Measurements from ENCODE around the gene CASS4. TPM values are rescaled to one million over a fixed set of nuclear protein-coding genes. Genes with fewer than 3 reads are reported as not detected.

CASS4 gene
- total and polyA plus RNA-seq, 4 donors: 0.26 to 1.6 (median 1.1) TPM

DNA sequence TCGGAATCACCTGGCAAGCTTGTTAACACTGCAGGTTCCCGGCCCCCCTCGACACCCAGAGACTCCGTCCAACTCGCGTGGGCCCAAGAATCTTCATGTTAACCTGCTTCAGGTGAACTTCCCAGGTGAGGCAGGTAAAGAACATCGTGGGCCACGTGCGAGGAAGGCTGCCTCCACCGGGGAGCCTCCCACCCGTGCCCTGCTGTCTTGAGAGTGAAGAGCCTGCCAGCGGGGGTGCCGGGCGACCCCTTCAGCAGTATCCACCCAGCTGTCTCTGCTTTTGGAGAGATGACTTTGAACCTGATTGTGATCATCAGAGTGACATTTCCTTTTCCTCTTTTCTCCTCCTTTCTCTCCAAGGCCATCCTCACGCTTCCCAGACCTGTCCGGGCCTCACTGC, 33.5 kb downstream of the CASS4 start (continued):
- TF ChIP-seq RAD21 (IDR thresholded peaks at IDR 0.05) (no peak), FOXA1 (IDR thresholded peaks at IDR 0.05) (no peak), GABPA (IDR thresholded peaks at IDR 0.05 in 1 of 2, conservative IDR thresholded peaks at IDR 0.05 in 1 of 2) (no peak), HNF4A (conservative IDR thresholded peaks at IDR 0.05) (no peak)
- TF ChIP-seq, protein P1, sequence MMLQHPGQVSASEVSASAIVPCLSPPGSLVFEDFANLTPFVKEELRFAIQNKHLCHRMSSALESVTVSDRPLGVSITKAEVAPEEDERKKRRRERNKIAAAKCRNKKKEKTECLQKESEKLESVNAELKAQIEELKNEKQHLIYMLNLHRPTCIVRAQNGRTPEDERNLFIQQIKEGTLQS (IDR thresholded peaks at IDR 0.05): no peak

DNA sequence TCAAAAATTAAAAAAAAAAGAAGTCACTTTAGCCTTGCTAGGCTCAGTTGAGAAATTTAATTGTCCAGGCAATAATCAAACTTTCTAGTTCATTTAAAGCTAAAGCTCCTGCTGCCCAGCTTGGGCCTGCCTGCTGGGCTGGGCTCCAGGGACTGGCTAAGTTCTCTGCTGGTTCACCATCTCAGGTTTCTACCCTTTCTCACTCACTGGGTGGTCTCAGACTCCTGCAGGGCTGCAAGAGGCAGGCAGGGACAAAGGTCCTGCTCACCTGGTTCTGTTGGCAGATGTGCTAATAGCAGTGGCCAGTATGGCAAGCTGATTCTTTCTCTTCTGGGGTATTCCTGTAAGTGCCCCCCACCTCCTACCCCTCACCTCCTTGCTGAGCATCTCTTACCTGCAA, 35.2 kb downstream of the CASS4 start:
- no peaks in the 10 kb centered on the region for H3K27me3 ChIP-seq (ENCODE audit: control insufficient read depth in 4 of 4, insufficient read depth in 4 of 4, low read length in 3 of 4)
- no peak overlapping the region for H3K9ac ChIP-seq (ENCODE audit: low read depth in 1 of 2, low read length in 2 of 2)
- H3K4me1 ChIP-seq (ENCODE audit: control insufficient read depth in 4 of 4, insufficient read depth in 4 of 4, low read length in 3 of 4): no peaks in the 10 kb centered on the region
- no peaks in the 10 kb centered on the region for H3K9me3 ChIP-seq (ENCODE audit: control insufficient read depth in 4 of 4, low read length in 3 of 4)
- TF ChIP-seq RXRA (IDR thresholded peaks at IDR 0.05) (no peak), TAF1 (conservative IDR thresholded peaks at IDR 0.05) (no peak)
- TF ChIP-seq, protein P2, sequence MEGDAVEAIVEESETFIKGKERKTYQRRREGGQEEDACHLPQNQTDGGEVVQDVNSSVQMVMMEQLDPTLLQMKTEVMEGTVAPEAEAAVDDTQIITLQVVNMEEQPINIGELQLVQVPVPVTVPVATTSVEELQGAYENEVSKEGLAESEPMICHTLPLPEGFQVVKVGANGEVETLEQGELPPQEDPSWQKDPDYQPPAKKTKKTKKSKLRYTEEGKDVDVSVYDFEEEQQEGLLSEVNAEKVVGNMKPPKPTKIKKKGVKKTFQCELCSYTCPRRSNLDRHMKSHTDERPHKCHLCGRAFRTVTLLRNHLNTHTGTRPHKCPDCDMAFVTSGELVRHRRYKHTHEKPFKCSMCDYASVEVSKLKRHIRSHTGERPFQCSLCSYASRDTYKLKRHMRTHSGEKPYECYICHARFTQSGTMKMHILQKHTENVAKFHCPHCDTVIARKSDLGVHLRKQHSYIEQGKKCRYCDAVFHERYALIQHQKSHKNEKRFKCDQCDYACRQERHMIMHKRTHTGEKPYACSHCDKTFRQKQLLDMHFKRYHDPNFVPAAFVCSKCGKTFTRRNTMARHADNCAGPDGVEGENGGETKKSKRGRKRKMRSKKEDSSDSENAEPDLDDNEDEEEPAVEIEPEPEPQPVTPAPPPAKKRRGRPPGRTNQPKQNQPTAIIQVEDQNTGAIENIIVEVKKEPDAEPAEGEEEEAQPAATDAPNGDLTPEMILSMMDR (IDR thresholded peaks at IDR 0.05; ENCODE audit: low read depth, low read length, missing input control): no peak
- no peak for DNase-seq (ENCODE audit: low spot score)
- no peak overlapping the region for H3K4me3 ChIP-seq (ENCODE audit: low read depth in 1 of 3, low read length in 3 of 3)
- H3K36me3 ChIP-seq (ENCODE audit: control insufficient read depth in 4 of 4, insufficient read depth in 3 of 4, low read depth in 1 of 4, low read length in 3 of 4): peaks cover 0 to 5% (median 0%) of the 10 kb centered on the region in 4 donors
- H3K27ac ChIP-seq (ENCODE audit: low read depth in 1 of 2, low read length in 2 of 2): no peak overlapping the region

DNA sequence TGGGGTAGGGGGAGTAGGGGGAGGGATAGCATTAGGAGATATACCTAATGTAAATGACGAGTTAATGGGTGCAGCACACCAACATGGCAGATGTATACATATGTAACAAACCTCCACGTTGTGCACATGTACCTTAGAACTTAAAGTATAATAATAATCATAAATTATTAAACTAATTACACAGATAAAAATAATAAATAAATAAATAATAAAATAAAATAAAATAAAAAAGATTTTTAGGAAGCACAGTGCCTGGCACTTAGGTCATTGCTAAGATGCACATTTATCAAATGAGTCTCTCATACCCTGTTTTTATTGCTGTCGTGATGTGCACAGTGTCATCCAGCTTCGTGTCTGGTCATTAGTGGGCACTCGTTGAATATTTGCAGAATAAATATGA, 37.4 kb downstream of the CASS4 start:
- Histone ChIP-seq H3K27ac (ENCODE audit: low read depth in 1 of 2, low read length in 2 of 2) (no peak overlapping the region), H3K9me3 (ENCODE audit: control insufficient read depth in 4 of 4, low read length in 3 of 4) (no peaks in the 10 kb centered on the region), H3K4me3 (ENCODE audit: low read depth in 1 of 3, low read length in 3 of 3) (no peak overlapping the region), H3K27me3 (ENCODE audit: control insufficient read depth in 4 of 4, insufficient read depth in 4 of 4, low read length in 3 of 4) (no peaks in the 10 kb centered on the region), H3K4me1 (ENCODE audit: control insufficient read depth in 4 of 4, insufficient read depth in 4 of 4, low read length in 3 of 4) (no peaks in the 10 kb centered on the region), H3K9ac (ENCODE audit: low read depth in 1 of 2, low read length in 2 of 2) (no peak overlapping the region), H3K36me3 (ENCODE audit: control insufficient read depth in 4 of 4, insufficient read depth in 3 of 4, low read depth in 1 of 4, low read length in 3 of 4) (peaks cover 0 to 8% (median 0%) of the 10 kb centered on the region in 4 donors)
- TF ChIP-seq RXRA (IDR thresholded peaks at IDR 0.05): no peak
- TF ChIP-seq, protein P3, sequence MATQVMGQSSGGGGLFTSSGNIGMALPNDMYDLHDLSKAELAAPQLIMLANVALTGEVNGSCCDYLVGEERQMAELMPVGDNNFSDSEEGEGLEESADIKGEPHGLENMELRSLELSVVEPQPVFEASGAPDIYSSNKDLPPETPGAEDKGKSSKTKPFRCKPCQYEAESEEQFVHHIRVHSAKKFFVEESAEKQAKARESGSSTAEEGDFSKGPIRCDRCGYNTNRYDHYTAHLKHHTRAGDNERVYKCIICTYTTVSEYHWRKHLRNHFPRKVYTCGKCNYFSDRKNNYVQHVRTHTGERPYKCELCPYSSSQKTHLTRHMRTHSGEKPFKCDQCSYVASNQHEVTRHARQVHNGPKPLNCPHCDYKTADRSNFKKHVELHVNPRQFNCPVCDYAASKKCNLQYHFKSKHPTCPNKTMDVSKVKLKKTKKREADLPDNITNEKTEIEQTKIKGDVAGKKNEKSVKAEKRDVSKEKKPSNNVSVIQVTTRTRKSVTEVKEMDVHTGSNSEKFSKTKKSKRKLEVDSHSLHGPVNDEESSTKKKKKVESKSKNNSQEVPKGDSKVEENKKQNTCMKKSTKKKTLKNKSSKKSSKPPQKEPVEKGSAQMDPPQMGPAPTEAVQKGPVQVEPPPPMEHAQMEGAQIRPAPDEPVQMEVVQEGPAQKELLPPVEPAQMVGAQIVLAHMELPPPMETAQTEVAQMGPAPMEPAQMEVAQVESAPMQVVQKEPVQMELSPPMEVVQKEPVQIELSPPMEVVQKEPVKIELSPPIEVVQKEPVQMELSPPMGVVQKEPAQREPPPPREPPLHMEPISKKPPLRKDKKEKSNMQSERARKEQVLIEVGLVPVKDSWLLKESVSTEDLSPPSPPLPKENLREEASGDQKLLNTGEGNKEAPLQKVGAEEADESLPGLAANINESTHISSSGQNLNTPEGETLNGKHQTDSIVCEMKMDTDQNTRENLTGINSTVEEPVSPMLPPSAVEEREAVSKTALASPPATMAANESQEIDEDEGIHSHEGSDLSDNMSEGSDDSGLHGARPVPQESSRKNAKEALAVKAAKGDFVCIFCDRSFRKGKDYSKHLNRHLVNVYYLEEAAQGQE (IDR thresholded peaks at IDR 0.05): no peak
- TF ChIP-seq, protein P4, sequence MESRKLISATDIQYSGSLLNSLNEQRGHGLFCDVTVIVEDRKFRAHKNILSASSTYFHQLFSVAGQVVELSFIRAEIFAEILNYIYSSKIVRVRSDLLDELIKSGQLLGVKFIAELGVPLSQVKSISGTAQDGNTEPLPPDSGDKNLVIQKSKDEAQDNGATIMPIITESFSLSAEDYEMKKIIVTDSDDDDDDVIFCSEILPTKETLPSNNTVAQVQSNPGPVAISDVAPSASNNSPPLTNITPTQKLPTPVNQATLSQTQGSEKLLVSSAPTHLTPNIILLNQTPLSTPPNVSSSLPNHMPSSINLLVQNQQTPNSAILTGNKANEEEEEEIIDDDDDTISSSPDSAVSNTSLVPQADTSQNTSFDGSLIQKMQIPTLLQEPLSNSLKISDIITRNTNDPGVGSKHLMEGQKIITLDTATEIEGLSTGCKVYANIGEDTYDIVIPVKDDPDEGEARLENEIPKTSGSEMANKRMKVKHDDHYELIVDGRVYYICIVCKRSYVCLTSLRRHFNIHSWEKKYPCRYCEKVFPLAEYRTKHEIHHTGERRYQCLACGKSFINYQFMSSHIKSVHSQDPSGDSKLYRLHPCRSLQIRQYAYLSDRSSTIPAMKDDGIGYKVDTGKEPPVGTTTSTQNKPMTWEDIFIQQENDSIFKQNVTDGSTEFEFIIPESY (IDR thresholded peaks at IDR 0.05): no peak
- TF ChIP-seq FOXA1 (IDR thresholded peaks at IDR 0.05): no peak
- TF ChIP-seq TAF1 (conservative IDR thresholded peaks at IDR 0.05): no peak
- no peak for TF ChIP-seq FOXA2 (IDR thresholded peaks at IDR 0.05)
- no peak for TF ChIP-seq SP1 (IDR thresholded peaks at IDR 0.05)
- TF ChIP-seq YY1 (IDR thresholded peaks at IDR 0.05): no peak
- TF ChIP-seq JUND (IDR thresholded peaks at IDR 0.05): no peak
- TF ChIP-seq, protein P1 (IDR thresholded peaks at IDR 0.05): no peak
- TF ChIP-seq EGR1 (IDR thresholded peaks at IDR 0.05; ENCODE audit: low read depth in 2 of 2): no peak
- WGBS: 92% methylated on average over 5 of the region's 5 CpGs
- no peak for DNase-seq (ENCODE audit: low spot score)
